Keratinocyte (primary cell): ENCODE data around the gene SLC6A1. TPM values are rescaled to one million over a fixed set of nuclear protein-coding genes. Genes with fewer than 3 reads are reported as not detected.

Experiments
- DNase-seq: peaks from one replicate; pipeline ENCODE4 v3.0.0-alpha.2; 2011; ENCODE audit warnings: low read depth, missing footprints, low spot score
- FAIRE-seq: peaks from 2 replicates; lab custom pipeline; 2011; peaks lifted over from hg19 to GRCh38; lab: Jason Lieb, UNC
- H2AFZ ChIP-seq: 2 replicates; pipeline ENCODE4 v1.6.0; 2012; ENCODE audit warnings: low read length, control low read depth, inconsistent platforms; ENCODE audit not compliant: control insufficient read depth
- H3K27ac ChIP-seq: 2 replicates; pipeline ENCODE4 v1.5.1; 2011; ENCODE audit warnings: low read length; ENCODE audit not compliant: control insufficient read depth, insufficient read depth
- H3K27me3 ChIP-seq: 3 replicates; pipeline ENCODE4 v1.6.0; 2011; ENCODE audit warnings: low read length; ENCODE audit not compliant: control insufficient read depth, insufficient read depth; ENCODE audit errors: extremely low read depth
- H3K36me3 ChIP-seq, 2 experiments: 2 replicates in 1 of 2; 3 replicates in 1 of 2; pipeline ENCODE4 v1.5.1; 2011; ENCODE audit warnings: low read length in 2 of 2, mild to moderate bottlenecking in 1 of 2; ENCODE audit not compliant: control insufficient read depth in 2 of 2, insufficient read depth in 2 of 2; ENCODE audit errors: extremely low read depth in 1 of 2
- H3K4me1 ChIP-seq: 3 replicates; pipeline ENCODE4 v1.5.1; 2011; ENCODE audit warnings: low read length; ENCODE audit not compliant: control insufficient read depth, insufficient read depth; ENCODE audit errors: extremely low read depth
- H3K4me2 ChIP-seq: 3 replicates; pipeline ENCODE4 v1.6.0; 2011; ENCODE audit warnings: low read depth, low read length; ENCODE audit not compliant: control insufficient read depth, insufficient read depth; ENCODE audit errors: extremely low read depth
- H3K4me3 ChIP-seq, 3 experiments: fragments of 200-600 bp in 1 of 3; sonication (generic) in 1 of 3; 2 replicates in 2 of 3; 3 replicates in 1 of 3; pipeline ENCODE4 v1.5.1; 2011 to 2016; ENCODE audit warnings: low read length in 3 of 3, mild to moderate bottlenecking in 3 of 3, control low read depth in 2 of 3, inconsistent platforms in 1 of 3, low read depth in 1 of 3, mixed read lengths in 1 of 3, mixed run types in 1 of 3, moderate library complexity in 1 of 3; ENCODE audit not compliant: control insufficient read depth in 2 of 3, insufficient read depth in 2 of 3; ENCODE audit errors: extremely low read depth in 1 of 3
- H3K79me2 ChIP-seq: 2 replicates; pipeline ENCODE4 v1.6.0; 2012; ENCODE audit warnings: low read length; ENCODE audit not compliant: control insufficient read depth, insufficient read depth
- H3K9ac ChIP-seq: 3 replicates; pipeline ENCODE4 v1.6.0; 2011; ENCODE audit warnings: low read length; ENCODE audit not compliant: control insufficient read depth, insufficient read depth; ENCODE audit errors: extremely low read depth
- H3K9me1 ChIP-seq: 3 replicates; pipeline ENCODE4 v1.6.0; 2011; ENCODE audit warnings: low read length; ENCODE audit not compliant: control insufficient read depth, insufficient read depth; ENCODE audit errors: extremely low read depth
- H3K9me3 ChIP-seq: 2 replicates; pipeline ENCODE4 v1.5.1; 2012; ENCODE audit warnings: low read depth, low read length; ENCODE audit not compliant: control insufficient read depth
- H4K20me1 ChIP-seq: 3 replicates; pipeline ENCODE4 v1.6.0; 2011; ENCODE audit warnings: low read length; ENCODE audit not compliant: control insufficient read depth, insufficient read depth; ENCODE audit errors: extremely low read depth
- EZH2 ChIP-seq: IDR thresholded peaks from one replicate; pipeline ENCODE4 v1.6.1; 2012; ENCODE audit warnings: inconsistent platforms, mild to moderate bottlenecking, low read length, moderate library complexity
- dilution Hi-C: fragments of 300-500 bp; cut with MboI; formaldehyde crosslinking; loops from one replicate; pipeline ENCODE4 v1.7.0; 2020; ENCODE audit warnings: low sequenced_read_pairs; ENCODE audit not compliant: extremely low pct_ligation_motif_present
- polyA plus RNA-seq, 5 experiments: library from polyadenylated mRNA; depleted of rRNA in 3 of 5; stranded (reverse) in 3 of 5; stranded (forward) in 1 of 5; unstranded in 1 of 5; fragments of >200 nt; gene quantifications; 1 replicate in 1 of 5; 2 replicates in 3 of 5; 3 replicates in 1 of 5; pipeline versions ENCODE4 v1.2.1 to v1.2.3, GENCODE V29; 2011 to 2012; ENCODE audit warnings: missing spikeins in 2 of 5, low read depth in 1 of 5, low replicate concordance in 1 of 5
- TF ChIP-seq, protein P1 (sequence below), 3 experiments: IDR thresholded peaks in 1 of 3; conservative IDR thresholded peaks in 1 of 3; optimal IDR thresholded peaks in 1 of 3; 2 replicates in 2 of 3; 3 replicates in 1 of 3; pipeline versions ENCODE3 to v1.5.1; 2011; ENCODE audit warnings: low read length in 3 of 3, mild to moderate bottlenecking in 3 of 3, moderate library complexity in 2 of 3, control low read depth in 1 of 3, inconsistent platforms in 1 of 3; ENCODE audit not compliant: insufficient read depth in 2 of 3; ENCODE audit errors: extremely low read depth in 1 of 3

The SLC6A1 gene
- polyA plus RNA-seq, 1 donor (not counting 4 experiments of a cell fraction or from before 2014, with no cell fraction given), result not detected

DNA sequence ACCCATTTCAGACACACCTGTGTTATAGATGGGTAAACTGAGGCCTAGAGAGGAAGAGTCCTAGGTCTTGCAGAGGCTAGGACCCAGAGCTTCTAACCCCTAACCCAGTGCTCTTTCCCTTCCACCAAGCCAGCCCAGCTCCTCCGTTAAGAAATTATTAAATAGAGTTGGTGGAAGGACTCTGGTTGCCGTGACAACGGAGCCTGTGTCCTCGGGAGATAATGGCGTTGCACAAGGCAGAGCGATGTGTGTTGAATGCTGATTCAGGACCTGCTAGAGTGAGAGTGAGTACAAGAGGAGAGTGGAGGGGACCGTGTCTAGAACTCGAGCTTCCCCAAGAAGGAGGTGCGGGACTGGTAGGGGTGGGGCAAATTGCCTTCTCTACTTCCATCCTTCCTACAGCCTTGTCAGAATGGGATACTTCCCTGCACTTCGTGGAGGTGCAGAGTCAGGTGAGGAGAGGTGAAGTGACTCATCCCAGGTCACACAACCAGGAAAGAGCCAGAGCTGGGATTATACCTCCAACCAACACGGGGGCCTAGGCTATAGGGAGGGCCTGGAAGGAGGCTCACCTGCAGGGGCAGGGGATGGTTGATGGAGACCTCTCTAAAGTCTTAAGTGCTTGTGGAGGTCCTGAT, 8.6 kb downstream of the SLC6A1 start:
- Histone ChIP-seq H3K4me3 (no peak overlapping the region), H3K4me1 (peaks cover 10% of the 10 kb centered on the region), H3K9me1 (no peaks in the 10 kb centered on the region), H3K27me3 (peaks cover 40% of the 10 kb centered on the region), H3K27ac (no peak overlapping the region), H3K79me2 (no peaks in the 10 kb centered on the region), H3K4me2 (no peak overlapping the region), H2AFZ (no peak overlapping the region), H3K9me3 (no peaks in the 10 kb centered on the region), H3K9ac (no peak overlapping the region), H3K36me3 (no peaks in the 10 kb centered on the region), H4K20me1 (no peaks in the 10 kb centered on the region)
- TF ChIP-seq, protein P1, sequence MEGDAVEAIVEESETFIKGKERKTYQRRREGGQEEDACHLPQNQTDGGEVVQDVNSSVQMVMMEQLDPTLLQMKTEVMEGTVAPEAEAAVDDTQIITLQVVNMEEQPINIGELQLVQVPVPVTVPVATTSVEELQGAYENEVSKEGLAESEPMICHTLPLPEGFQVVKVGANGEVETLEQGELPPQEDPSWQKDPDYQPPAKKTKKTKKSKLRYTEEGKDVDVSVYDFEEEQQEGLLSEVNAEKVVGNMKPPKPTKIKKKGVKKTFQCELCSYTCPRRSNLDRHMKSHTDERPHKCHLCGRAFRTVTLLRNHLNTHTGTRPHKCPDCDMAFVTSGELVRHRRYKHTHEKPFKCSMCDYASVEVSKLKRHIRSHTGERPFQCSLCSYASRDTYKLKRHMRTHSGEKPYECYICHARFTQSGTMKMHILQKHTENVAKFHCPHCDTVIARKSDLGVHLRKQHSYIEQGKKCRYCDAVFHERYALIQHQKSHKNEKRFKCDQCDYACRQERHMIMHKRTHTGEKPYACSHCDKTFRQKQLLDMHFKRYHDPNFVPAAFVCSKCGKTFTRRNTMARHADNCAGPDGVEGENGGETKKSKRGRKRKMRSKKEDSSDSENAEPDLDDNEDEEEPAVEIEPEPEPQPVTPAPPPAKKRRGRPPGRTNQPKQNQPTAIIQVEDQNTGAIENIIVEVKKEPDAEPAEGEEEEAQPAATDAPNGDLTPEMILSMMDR (optimal IDR thresholded peaks at IDR 0.05 in 1 of 3, IDR thresholded peaks at IDR 0.05 in 1 of 3, conservative IDR thresholded peaks at IDR 0.05 in 1 of 3; ENCODE audit: extremely low read depth in 1 of 3, insufficient read depth in 2 of 3, low read length in 3 of 3), result no peak
- no peak for TF ChIP-seq EZH2
- DNase-seq, result no peak
- dilution Hi-C loops, result no loop called here
- FAIRE-seq, result no peak

DNA sequence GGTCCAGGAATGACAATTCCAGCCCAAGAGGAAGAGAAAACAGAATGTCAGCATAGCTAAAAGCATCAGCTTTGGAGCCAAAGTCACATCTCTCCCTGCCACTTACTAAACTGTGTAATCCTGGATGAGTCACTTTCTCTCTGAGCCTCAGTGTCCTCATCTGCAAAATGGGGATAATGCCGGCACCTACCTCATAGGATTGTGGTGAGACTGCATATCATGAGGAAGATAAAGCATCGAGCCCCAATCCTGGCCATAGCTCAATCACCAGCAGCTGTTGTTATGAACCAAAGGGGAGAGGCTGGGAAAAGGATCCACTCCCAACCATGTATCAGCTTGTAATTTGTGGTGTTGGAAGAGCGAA, 9.1 kb downstream of the SLC6A1 start:
- Histone ChIP-seq H3K9ac (no peak overlapping the region), H3K79me2 (no peaks in the 10 kb centered on the region), H3K9me1 (no peaks in the 10 kb centered on the region), H3K4me3 (no peak overlapping the region), H3K4me2 (no peak overlapping the region), H4K20me1 (no peaks in the 10 kb centered on the region), H3K4me1 (peaks cover 12% of the 10 kb centered on the region), H3K36me3 (no peaks in the 10 kb centered on the region), H3K9me3 (no peaks in the 10 kb centered on the region), H3K27ac (no peak overlapping the region), H3K27me3 (peaks cover 35% of the 10 kb centered on the region), H2AFZ (no peak overlapping the region)
- TF ChIP-seq, protein P1 (optimal IDR thresholded peaks at IDR 0.05 in 1 of 3, IDR thresholded peaks at IDR 0.05 in 1 of 3, conservative IDR thresholded peaks at IDR 0.05 in 1 of 3; ENCODE audit: extremely low read depth in 1 of 3, insufficient read depth in 2 of 3, low read length in 3 of 3), result no peak
- no peak for TF ChIP-seq EZH2
- DNase-seq, result no peak
- dilution Hi-C loops, result no loop called here
- FAIRE-seq, result no peak
